Measurements from ENCODE around the gene DNAH9.

DNA sequence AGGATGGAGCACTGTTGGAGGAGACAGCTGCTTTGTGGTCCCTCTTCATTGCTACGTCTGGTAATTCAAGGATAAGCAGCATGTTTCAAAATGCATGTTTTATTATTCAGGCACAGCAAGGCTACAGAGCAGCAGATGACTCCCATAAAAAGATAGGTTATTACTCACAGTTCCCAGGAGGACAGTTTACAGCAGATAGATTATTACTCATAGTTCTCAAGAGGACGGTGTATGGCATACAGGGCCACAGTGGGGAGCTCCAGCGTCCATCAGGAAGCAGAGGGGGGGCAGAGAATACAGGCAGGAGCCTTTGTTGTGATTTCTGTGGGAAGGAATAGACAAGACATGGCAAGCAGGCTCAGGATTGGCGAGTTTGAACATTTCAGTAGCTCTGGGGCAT is 72.9 kb downstream of the DNAH9 start:
- TF ChIP-seq, protein P1, sequence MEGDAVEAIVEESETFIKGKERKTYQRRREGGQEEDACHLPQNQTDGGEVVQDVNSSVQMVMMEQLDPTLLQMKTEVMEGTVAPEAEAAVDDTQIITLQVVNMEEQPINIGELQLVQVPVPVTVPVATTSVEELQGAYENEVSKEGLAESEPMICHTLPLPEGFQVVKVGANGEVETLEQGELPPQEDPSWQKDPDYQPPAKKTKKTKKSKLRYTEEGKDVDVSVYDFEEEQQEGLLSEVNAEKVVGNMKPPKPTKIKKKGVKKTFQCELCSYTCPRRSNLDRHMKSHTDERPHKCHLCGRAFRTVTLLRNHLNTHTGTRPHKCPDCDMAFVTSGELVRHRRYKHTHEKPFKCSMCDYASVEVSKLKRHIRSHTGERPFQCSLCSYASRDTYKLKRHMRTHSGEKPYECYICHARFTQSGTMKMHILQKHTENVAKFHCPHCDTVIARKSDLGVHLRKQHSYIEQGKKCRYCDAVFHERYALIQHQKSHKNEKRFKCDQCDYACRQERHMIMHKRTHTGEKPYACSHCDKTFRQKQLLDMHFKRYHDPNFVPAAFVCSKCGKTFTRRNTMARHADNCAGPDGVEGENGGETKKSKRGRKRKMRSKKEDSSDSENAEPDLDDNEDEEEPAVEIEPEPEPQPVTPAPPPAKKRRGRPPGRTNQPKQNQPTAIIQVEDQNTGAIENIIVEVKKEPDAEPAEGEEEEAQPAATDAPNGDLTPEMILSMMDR (IDR thresholded peaks at IDR 0.05): no peak
- TF ChIP-seq POLR2A (IDR thresholded peaks at IDR 0.05): no peak

Data from Peyer's patch (tissue), 4 donors.